IMR-90 (cell line): ENCODE measurements around the gene TCF7. TPM values are rescaled to one million over a fixed set of nuclear protein-coding genes. Genes with fewer than 3 reads are reported as not detected.
A peak's percentile ranks its signal among the peaks of the same experiment; 100 is the strongest.

Experiments
- ATAC-seq: fragments of 200-7000 bp; cut with Tn5 transposase; 2 replicates; pipeline ENCODE4 v1.9.1; 2020; ENCODE audit warnings: low read depth, mild to moderate bottlenecking, moderate library complexity
- BruUV-seq: library from RNA; stranded (reverse); fragments of 400-500 nt; replicated peaks from 2 replicates; lab custom pipeline; 2021; lab: Mats Ljungman, UMichigan
- CTCF ChIA-PET: fragments of 300-600 bp; formaldehyde crosslinking; extraction: SDS; loops from one replicate; lab custom pipeline; 2021; ENCODE audit warnings: antibody characterized with exemption; lab: Yijun Ruan, JAX
- POLR2A ChIA-PET: fragments of 300-600 bp; sonication (Branson Sonifier 250); formaldehyde crosslinking; loops from one replicate; lab custom pipeline; 2022; ENCODE audit warnings: antibody characterized with exemption; ENCODE audit not compliant: unreplicated experiment; lab: Charles Lee
- DNase-seq: peaks from one replicate; pipeline ENCODE4 v3.0.0; 2013
- H2AFZ ChIP-seq: replicated peaks from 2 replicates; pipeline ENCODE3; 2013; ENCODE audit warnings: low read length, mild to moderate bottlenecking; ENCODE audit not compliant: poor library complexity
- H2AK5ac ChIP-seq: 2 replicates; pipeline ENCODE4 v1.6.1; 2013; ENCODE audit warnings: low read depth, low read length, inconsistent platforms
- H2AK9ac ChIP-seq: replicated peaks from 2 replicates; pipeline ENCODE3; 2013; ENCODE audit warnings: mild to moderate bottlenecking, low read depth, low read length, moderate library complexity; ENCODE audit not compliant: poor library complexity
- H2BK120ac ChIP-seq: 2 replicates; pipeline ENCODE4 v1.6.1; 2013; ENCODE audit warnings: low read depth, low read length, inconsistent platforms
- H2BK15ac ChIP-seq: 3 replicates; pipeline ENCODE4 v1.6.1; 2013; ENCODE audit warnings: low read depth, low read length, inconsistent platforms
- H2BK20ac ChIP-seq: 2 replicates; pipeline ENCODE4 v1.6.1; 2013; ENCODE audit warnings: low read depth, mild to moderate bottlenecking, inconsistent platforms, low read length, moderate library complexity
- H2BK5ac ChIP-seq: 2 replicates; pipeline ENCODE4 v1.6.1; 2013; ENCODE audit warnings: mild to moderate bottlenecking, low read depth, low read length, inconsistent platforms; ENCODE audit not compliant: poor library complexity, severe bottlenecking
- H3K14ac ChIP-seq: replicated peaks from 2 replicates; pipeline ENCODE4 v1.6.1; 2013; ENCODE audit warnings: low read depth, low read length, inconsistent platforms
- H3K18ac ChIP-seq: 2 replicates; pipeline ENCODE4 v1.6.1; 2013; ENCODE audit warnings: low read depth, low read length, control low read depth
- H3K23ac ChIP-seq: 2 replicates; pipeline ENCODE4 v1.6.1; 2013; ENCODE audit warnings: low read depth, low read length, inconsistent platforms
- H3K27ac ChIP-seq: 2 replicates; pipeline ENCODE4 v1.5.1; 2013; ENCODE audit warnings: mild to moderate bottlenecking, control low read depth, low read length; ENCODE audit not compliant: insufficient read depth
- H3K27me3 ChIP-seq: 2 replicates; pipeline ENCODE4 v1.6.1; 2013; ENCODE audit warnings: low read length; ENCODE audit not compliant: control insufficient read depth, insufficient read depth
- H3K36me3 ChIP-seq: 2 replicates; pipeline ENCODE4 v1.6.1; 2013; ENCODE audit warnings: low read length, mixed read lengths; ENCODE audit not compliant: control insufficient read depth, insufficient read depth
- H3K4ac ChIP-seq: 2 replicates; pipeline ENCODE4 v1.6.1; 2013; ENCODE audit warnings: low read depth, low read length, inconsistent platforms
- H3K4me1 ChIP-seq: 2 replicates; pipeline ENCODE4 v1.6.1; 2013; ENCODE audit warnings: low read length, mixed read lengths; ENCODE audit not compliant: control insufficient read depth, insufficient read depth
- H3K4me2 ChIP-seq: 2 replicates; pipeline ENCODE4 v1.6.1; 2013; ENCODE audit warnings: low read depth, mild to moderate bottlenecking, control low read depth, low read length, moderate library complexity
- H3K4me3 ChIP-seq: 2 replicates; pipeline ENCODE4 v1.5.1; 2013; ENCODE audit warnings: low read depth, mild to moderate bottlenecking, control low read depth, low read length, moderate library complexity; ENCODE audit not compliant: insufficient read depth
- H3K56ac ChIP-seq: 2 replicates; pipeline ENCODE4 v1.6.1; 2013; ENCODE audit warnings: low read length, inconsistent platforms; ENCODE audit not compliant: insufficient read depth; ENCODE audit errors: extremely low read depth
- H3K79me1 ChIP-seq, 2 experiments: 2 replicates each; pipeline ENCODE4 v1.6.1; 2013; ENCODE audit warnings: low read length in 2 of 2, inconsistent platforms in 1 of 2, low read depth in 1 of 2
- H3K9ac ChIP-seq: 2 replicates; pipeline ENCODE4 v1.6.1; 2013; ENCODE audit warnings: low read depth, low read length, control low read depth
- H3K9me1 ChIP-seq: 2 replicates; pipeline ENCODE4 v1.6.1; 2013; ENCODE audit warnings: low read length, inconsistent platforms; ENCODE audit not compliant: insufficient read depth
- H3K9me3 ChIP-seq: 2 replicates; pipeline ENCODE4 v1.6.1; 2013; ENCODE audit warnings: low read length; ENCODE audit not compliant: control insufficient read depth, insufficient read depth
- H4K20me1 ChIP-seq: 2 replicates; pipeline ENCODE4 v1.6.1; 2013; ENCODE audit warnings: low read length, inconsistent platforms; ENCODE audit not compliant: insufficient read depth
- H4K5ac ChIP-seq: 2 replicates; pipeline ENCODE4 v1.6.1; 2013; ENCODE audit warnings: mild to moderate bottlenecking, low read depth, low read length, control low read depth
- H4K8ac ChIP-seq, 2 experiments: 2 replicates each; pipeline ENCODE4 v1.6.1; 2013; ENCODE audit warnings: low read depth in 2 of 2, low read length in 2 of 2, control low read depth in 1 of 2, inconsistent platforms in 1 of 2
- H4K91ac ChIP-seq: 2 replicates; pipeline ENCODE4 v1.6.1; 2013; ENCODE audit warnings: low read depth, low read length, inconsistent platforms; ENCODE audit not compliant: insufficient read depth
- MAZ ChIP-seq: IDR thresholded peaks from 2 replicates; pipeline ENCODE4 v1.6.1; 2012; ENCODE audit warnings: low read depth, mild to moderate bottlenecking, low read length, improper control_type of control experiment, moderate library complexity, borderline replicate concordance
- WGBS, 2 experiments: methylation state at CpG; one replicate each; pipeline versions ENCODE4 v1.1.5 to v1.1.7; 2013; ENCODE audit warnings: missing lambda C conversion rate in 2 of 2; ENCODE audit not compliant: insufficient read length in 1 of 2; ENCODE audit errors: extremely low coverage in 2 of 2; 5-methylcytosine and 5-hydroxymethylcytosine counted together
- dilution Hi-C: fragments of 300-500 bp; cut with HindIII; formaldehyde crosslinking; loops from one replicate; pipeline ENCODE4 v1.14.3; 2018; ENCODE audit warnings: low sequenced_read_pairs; ENCODE audit not compliant: unreplicated experiment
- in situ Hi-C: fragments of 300-500 bp; cut with MboI; formaldehyde crosslinking; loops from 3 replicates; pipeline ENCODE4 v1.14.3; 2019; ENCODE audit warnings: low sequenced_read_pairs, inconsistent platforms, mixed read lengths
- intact Hi-C: fragments of 100-400 bp; cut with micrococcal nuclease; formaldehyde crosslinking; loops from 2 replicates; pipeline ENCODE4 v1.10.0; 2022
- polyA plus RNA-seq, 3 experiments: library from polyadenylated mRNA; depleted of rRNA; stranded (reverse); fragments of >200 nt; gene quantifications; 2 replicates each; pipeline ENCODE4 v1.2.3, GENCODE V29; 2012; ENCODE audit warnings: low replicate concordance in 1 of 3
- total RNA-seq: library from RNA; depleted of rRNA; stranded (reverse); fragments of >200 nt; gene quantifications from 2 replicates; pipeline ENCODE4 v1.2.3, GENCODE V29; 2012

The TCF7 gene
- total and polyA plus RNA-seq, 2 of the 4 experiments (the other 2 are of a cell fraction), result 1.3 to 3.4 TPM

GRCh38 chr5:134149571-134150303 is 35.3 kb downstream of the TCF7 start:
- Histone ChIP-seq H2AFZ (peak overlapping the region; percentile 5), H2AK5ac (no peak overlapping the region), H2BK20ac (no peak overlapping the region; the same call in 1 of the 2 replicates), H2BK5ac (no peak overlapping the region), H3K27ac (no peak overlapping the region), H3K56ac (no peak overlapping the region), H3K4me2 (no peak overlapping the region), H2AK9ac (no peak overlapping the region), H3K4me3 (no peak overlapping the region), H3K27me3 (no peaks in the 10 kb centered on the region), H3K9me3 (no peaks in the 10 kb centered on the region), H3K36me3 (peaks cover 38% of the 10 kb centered on the region), H3K79me1 (peaks cover 38 to 85% of the 10 kb centered on the region in 2 experiments), H3K4ac (no peak overlapping the region; the same call in 1 of the 2 replicates), H2BK120ac (no peak overlapping the region), H4K5ac (no peak overlapping the region), H3K23ac (0 out of 2 replicates have a peak overlapping the region, but pooled peaks have one; percentile 53), H3K9me1 (peaks cover 28% of the 10 kb centered on the region), H3K14ac (no peak overlapping the region; the same call in 1 of the 2 replicates), H3K18ac (no peak overlapping the region), H2BK15ac (no peak overlapping the region), H4K8ac (no peak overlapping the region), H3K9ac (no peak overlapping the region), H4K20me1 (peaks cover 61% of the 10 kb centered on the region), H4K91ac (no peak overlapping the region), H3K4me1 (peaks cover 19% of the 10 kb centered on the region)
- TF ChIP-seq MAZ, result no peak
- ATAC-seq, result no peak
- ChIA-PET POLR2A (interaction anchor here (0.6 kb wide), 1 partner anchor 138 kb away, joined by 3 read pairs; no protein-coding TSS in a partner anchor), CTCF (no interaction called here)
- no TSS peak for BruUV-seq
- peak; percentile 33 for DNase-seq
- WGBS, 2 experiments, result 80% methylated on average over 1 of the region's 4 CpGs; no CpG with 5 or more reads in 1 of the 2 experiments
- in situ Hi-C loops (no loop called here), dilution Hi-C loops (no loop called here), intact Hi-C loops (no loop called here)
